Stimulated activated CD8-positive, alpha-beta memory T cell treated with anti-CD3 and anti-CD28 coated beads, Interleukin-2, amount 100 ng/mL, for 1 hour (primary cell): ENCODE results near the gene ZPBP2.
"Not testable (repeated sequence)": the region's sequence is repeated elsewhere in the genome, so short reads cannot be mapped to it uniquely, and the experiment has no call there.

Experiments used
- DNase-seq, 2 donors: peaks; one replicate each; pipeline ENCODE4 v3.0.0-alpha.2; 2020; ENCODE audit warnings: low read depth in 2 of 2

ZPBP2 gene, protein sequence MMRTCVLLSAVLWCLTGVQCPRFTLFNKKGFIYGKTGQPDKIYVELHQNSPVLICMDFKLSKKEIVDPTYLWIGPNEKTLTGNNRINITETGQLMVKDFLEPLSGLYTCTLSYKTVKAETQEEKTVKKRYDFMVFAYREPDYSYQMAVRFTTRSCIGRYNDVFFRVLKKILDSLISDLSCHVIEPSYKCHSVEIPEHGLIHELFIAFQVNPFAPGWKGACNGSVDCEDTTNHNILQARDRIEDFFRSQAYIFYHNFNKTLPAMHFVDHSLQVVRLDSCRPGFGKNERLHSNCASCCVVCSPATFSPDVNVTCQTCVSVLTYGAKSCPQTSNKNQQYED

DNA sequence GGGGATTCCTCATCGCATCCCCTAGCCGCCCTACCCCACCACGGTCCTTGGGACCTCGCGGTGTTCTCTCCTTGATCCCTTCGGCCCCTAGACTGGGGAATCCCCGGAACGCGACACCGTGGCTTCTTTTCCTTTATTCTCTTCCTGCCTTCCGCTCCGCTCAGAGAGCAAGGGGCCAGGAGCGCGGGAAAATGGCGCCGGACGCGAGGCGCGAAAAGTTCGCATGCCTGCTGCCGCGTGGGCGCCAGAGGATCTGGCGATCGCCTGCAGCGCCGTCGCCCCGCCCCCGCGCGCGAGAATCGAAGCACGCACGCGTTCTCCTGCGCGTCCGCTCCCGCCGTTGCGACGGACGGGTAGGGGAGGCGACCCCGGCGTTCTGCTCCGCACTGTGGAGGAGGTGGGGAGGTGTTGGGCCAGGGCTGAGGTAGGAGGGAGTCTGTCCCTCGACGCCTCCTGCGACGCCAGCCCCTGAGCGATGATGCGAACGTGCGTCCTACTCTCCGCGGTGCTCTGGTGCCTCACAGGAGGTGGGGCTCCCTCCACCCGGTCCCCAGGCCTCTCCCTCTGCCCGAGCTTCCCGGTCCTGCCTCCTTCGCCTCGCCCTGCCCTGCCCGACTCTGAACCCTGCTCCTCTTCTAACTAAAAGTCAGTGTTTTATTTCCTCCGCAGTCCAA lies at the start of gene ZPBP2:
ZPBP2 (plus strand) TSS at position 323 of the 674 bp plus-strand sequence; CDS start at position 476, 153 bp downstream.
- no peak for DNase-seq

DNA sequence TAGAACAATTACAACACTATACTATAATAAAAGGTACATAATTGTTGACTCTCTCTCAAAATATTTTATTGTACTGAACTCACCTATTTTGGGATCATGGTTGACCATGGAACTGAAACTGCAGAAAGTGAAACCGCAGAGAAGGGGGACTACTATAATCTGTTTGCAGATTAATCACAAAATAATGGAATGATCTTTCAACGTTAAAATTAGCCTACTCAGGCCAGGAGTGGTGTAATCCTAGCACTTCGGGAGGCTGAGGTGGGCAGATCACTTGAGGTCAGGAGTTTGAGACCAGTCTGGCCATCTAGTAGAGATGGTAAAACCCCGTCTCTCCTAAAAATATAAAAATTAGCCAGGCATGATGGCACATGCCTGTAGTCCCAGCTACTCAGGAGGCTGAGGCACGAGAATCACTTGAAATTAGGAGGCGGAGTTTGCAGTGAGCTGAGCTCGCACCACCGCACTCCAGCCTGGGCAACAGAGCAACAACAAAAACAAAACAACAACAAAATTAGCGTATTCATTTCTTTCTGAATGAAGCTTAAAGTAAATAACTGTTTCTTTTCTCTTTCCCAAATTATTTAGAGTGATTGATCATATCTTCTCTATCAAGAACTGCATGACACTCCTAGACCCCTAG lies 49.5 kb upstream of the ZPBP2 start:
- DNase-seq: no peak

DNA sequence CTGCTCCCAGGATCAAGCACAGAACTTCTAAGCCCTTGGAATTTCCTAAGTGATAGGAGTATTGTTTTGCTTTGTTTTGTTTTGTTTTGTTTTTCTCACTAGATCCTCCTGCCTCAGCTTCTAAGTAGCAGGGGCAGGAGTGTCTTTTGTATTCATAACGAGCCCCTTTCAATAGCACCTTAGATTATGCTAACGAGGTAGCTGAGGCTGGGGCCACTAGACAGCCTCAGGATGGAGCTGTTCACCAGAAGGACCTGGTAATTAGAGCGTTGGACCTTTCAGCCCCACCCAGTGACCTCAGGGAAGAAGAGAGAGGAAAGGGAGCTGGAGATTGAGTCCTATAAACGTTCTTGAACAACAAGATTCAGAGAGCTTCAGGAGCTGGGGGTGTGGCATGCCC lies 47.5 kb upstream of the ZPBP2 start:
- DNase-seq: no peak

DNA sequence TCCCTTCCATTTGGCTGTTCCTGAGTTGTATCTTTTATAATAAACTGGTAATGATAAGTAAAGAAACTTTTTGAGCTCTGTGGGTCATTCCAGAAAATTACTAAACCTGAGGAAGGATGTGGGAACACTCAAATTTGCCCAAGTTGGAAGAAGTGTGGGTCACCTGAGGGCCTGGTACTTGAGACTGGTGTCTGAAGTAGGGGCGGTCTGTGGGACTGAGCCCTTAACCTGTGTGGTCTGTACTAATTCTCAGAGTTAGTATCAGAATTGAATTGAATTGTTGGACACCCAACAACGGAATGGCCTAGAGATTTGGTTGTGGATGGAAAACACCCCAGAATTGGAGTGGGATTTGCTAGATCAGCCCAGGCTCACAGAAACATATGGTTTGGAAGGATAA lies 47.0 kb upstream of the ZPBP2 start:
- no peak for DNase-seq

DNA sequence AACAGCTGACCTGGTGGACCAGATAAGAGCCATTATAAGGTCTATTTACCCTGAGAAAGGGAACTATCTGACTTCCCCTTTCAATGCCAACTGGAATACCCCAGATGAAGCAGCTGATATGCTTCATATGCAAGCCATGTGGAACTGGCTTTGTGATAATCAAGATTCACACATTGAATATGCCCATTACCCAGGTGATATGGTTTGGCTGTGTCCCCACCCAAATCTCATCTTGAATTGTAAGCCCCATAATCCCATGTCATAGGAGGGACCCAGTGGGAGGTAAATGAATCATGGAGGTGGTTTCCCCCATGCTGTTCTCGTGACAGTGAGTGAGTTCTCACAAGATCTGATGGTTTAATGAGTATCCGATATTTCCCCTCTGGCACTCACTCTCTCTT lies 46.0 kb upstream of the ZPBP2 start:
- no peak for DNase-seq

DNA sequence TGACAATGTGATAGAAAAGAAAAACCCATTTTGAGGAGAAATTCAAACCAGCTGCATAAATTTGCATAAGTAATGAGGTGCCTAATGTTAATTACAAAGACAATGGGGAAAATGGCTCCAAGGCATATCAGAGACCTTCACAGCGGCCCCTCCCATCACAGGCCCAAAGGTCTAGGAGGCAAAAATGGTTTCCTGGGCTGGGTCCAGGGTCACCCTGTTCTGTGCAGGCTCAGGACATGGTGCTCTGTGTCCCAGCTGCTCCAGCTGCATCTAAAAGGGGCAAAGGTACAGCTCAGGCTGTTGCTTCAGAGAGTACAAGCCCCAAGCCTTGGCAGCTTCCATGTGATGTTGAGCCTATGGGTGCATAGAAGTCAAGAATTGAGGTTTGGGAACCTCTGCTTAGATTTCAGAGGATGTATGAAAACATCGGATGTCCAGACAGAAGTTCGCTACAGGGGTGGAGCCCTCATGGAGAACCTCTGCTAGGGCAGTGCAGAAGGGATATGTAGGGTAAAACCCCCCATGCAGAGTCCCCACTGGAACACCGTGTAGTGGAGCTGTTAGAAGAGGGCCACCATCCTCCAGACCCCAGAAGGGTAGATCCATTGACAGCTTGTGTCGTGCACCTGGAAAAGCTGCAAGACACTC lies 44.5 kb upstream of the ZPBP2 start:
- no peak for DNase-seq

DNA sequence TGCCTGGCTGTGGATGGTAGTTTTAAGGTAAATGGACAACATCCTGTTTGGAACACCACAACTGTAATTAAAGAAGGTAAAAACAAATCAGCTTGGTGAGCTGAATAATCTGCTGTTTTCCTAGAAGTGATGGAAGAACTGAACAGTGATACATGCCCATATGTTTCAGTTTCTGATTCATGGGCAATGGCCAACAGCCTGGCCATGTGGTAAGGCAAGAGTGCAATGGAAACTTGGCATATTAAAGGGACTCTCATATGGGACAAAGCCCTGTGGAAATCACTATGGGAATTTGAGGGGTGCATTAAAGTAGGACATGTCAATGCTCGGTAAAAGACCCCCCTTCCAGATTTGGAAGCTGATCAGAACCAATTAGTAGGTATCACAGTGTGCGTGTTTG lies 41.7 kb upstream of the ZPBP2 start:
- DNase-seq: no peak

DNA sequence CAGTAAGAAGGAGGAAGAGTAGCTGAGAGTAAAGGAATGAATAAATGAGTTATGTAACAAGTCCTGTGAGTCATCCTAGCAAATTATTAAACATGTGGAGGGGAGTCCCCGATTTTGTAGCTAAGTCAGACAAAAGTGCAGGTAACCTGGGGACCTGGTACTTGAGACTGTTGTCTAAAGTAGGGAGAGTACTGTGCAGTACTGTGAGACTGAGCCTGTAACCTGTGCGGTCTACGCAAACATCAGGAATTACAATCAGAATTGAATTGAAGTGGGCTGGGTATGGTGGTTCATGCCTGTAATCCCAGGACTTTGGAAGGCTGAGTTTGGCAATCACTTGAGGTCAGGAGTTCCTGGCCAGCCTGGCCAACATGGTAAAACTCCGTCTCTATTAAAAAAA lies 39.6 kb upstream of the ZPBP2 start:
- DNase-seq: no peak

DNA sequence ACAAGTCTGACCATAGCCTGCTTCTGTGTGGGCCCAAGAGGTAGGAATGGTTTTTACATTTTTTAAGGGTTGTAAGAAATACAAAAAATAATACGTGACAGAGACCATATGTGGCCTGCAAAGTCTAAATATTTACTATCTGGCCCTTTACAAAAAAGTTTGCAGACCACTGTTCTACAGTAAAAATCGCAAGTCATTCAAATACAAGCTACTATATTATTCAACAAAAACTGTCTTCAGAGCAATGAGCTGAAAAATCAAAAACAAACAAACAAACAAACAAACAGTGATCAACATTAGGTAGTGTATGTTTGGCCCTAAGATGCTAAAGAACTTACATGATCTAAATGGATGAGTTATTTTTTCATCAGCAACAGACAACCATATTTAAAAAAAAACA lies 36.4 kb upstream of the ZPBP2 start:
- DNase-seq: no peak

DNA sequence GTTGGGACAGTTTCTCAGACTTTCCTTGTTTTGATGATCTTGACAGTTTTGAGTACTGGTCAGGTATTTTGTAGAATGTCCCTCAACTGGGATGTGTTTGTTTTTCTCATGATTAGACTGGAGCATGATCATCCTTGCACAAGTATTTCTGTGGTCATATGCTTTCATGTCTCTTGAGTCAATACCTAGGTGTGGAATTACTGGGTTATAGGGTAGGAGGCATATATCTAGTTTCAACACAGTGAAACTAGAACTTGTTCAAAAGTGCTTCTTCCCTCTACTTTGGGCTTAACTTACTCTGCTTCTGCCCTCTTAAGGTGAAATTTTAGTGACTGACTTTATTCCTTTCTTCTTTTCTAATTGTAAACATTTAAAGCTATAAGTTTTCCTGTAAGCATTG lies 34.0 kb upstream of the ZPBP2 start:
- DNase-seq: no peak

DNA sequence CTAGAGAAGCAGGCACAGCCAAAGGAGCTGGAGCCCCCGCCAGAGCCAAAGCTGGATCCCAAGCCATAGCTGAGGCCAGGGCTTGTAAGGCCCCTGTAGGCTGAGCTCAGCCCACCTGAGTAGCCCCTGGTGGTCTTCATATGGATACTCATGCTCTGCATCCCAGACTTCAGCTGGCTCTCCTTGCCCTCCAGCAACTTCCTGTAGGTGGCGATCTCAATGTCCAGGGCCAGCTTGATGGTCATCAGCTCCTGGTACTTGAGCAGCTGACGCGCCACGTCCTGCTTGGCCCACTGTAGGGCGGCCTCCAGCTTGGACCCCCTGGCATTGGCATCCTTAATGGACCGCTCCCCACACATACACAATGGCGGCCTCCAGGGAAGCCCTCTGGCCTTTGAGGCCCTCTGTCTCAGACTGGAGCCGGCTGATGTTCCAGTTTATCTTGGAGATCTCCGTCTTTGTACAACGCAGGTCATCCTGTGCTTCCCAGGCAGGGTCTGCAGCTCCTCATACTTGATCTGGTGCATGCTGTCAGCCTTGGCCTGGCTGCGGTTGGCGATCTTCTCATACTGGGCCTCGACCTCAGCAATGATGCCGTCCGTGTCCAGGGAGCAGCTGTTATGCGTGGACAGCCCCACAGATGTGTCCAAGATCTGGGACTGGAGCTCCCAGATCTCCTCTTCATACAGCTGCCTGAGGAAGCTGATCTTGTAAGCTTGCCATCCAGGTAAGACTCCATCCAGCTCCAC lies 32.8 kb upstream of the ZPBP2 start:
- no peak for DNase-seq

DNA sequence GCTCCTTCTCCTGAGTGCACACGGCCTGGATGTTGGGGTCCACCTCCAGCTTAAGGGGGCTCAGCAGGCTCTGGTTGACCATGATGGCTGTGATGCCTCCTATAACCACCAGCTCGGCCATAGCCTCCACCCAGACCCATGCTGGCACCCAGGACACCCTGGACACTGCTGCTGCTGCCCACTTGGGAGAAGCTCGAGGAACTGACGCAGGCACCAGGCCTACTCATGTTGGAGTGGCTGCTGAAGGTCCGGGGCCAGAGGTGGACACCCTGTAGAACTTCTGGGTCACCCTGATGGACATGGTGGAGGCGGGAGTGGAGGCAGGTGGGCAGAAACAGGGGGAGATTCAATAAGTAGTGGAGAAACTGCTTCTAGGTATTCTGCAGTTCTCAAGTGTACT lies 31.9 kb upstream of the ZPBP2 start:
- DNase-seq: no peak

DNA sequence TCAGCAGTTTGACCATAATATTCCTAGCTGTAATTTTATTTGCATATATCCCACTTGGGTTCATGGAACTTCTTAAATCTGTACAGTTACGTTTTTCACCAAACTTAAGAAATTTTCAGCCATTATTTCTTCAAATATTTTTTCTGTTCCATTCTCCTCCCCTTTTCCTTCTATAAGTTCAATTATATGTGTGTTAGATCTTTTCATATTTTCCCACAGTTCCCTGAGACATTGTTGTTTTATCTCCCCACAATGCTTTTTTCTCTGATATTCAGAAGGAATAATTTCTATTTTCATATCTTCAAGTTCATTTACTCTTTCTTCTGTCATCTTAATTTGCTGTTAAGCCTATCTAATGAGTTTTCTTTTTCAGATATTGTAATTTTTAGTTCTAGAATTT lies 29.9 kb upstream of the ZPBP2 start:
- DNase-seq: no peak

DNA sequence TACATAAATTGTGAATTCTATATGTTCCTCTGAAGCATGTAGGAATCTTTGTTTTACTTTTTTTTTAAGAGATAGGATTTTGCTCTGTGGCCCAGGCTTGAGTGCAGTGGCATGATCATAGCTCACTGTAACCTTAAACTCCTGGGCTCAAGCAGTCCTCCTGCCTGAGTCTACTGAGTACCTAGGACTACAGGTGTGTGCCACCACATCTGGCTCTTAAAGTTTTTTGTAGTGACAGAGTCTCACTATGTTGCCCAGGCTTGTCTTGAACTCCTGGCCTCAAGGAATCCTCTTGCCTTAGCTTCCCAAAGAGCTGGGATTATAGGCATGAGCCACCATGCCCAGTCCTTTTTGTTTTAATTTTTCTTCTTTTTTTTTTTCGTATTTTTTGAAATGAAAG lies 29.2 kb upstream of the ZPBP2 start:
- no peak for DNase-seq

DNA sequence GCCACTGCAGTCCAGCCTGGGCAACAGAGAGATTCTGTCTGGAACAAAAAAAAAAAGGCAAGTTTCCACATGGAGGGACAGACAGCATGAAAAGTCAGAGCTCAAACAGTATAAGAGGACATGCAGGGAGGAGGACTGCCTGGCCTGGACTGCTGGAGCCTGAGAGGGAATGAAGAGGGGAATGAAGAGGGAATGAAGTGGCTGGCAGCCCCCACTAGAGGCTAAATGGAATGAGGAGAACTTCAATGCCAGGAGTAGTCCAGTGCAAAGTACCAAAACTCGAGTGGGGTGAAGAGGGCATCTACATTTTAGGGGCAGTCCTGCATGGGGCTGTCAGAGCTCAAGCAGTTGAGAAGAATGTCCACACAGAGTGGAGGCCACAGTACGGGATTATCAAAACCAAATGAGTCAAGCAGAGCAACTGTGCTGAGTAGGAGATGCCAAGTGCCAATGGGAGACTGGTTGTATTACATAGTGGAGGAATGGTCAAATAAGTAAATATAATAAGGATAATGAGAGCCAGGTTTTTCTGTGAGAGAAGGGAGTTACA lies 26.8 kb upstream of the ZPBP2 start:
- DNase-seq: no peak

DNA sequence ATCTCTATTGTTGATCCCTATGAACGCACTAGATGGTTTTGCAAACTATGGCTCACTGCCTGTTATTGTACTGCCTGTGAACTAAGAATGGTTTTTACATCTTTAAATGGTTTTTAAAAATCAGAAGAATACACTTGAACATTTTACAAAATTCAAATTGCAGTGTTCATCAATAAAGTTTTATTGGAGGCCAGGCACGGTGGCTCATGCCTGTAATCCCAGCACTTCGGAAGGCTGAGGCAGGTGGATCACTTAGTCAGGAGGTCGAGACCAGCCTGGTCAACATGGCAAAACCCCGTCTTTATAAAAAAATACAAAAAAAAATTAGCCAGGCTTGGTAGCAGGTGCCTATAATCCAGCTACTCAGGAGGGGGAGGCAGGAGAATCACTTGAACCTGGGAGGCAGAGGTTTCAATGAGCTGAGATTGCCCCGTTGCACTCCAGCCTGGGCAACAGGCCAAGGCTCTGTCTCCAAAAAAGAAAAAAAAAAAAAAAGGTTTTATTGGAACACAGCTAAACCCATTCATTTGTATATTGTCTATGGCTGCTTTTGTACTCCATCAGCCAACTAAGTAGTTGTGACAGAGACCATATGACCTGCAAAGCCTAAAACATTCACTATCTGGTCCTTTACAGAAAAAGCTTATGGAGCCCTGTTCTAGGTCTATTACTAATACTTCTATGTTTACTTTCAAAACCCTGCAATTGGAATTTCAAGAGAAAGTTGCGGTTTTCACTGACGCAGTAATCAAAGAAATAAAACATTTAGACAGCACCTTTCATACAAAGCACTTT lies 22.8 kb upstream of the ZPBP2 start:
- DNase-seq: no peak

DNA sequence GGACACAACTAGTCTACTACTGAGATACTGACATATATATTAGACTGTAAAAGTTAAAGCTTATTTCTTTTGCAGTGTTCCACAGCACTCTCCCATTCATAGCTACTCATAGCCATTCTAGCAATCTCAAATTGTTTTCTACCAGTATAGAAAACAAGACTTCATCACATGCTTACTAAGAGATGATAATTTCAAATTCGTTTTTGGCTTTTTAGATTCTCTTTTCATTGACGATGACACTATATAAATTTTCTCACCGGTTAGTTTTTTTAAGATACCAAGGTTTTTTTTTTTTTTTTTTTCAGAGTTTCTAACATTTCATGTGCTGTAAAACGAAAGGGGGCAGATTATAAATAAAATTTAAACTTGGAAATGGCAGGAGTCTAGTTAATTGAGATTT lies 21.8 kb upstream of the ZPBP2 start:
- DNase-seq: no peak

DNA sequence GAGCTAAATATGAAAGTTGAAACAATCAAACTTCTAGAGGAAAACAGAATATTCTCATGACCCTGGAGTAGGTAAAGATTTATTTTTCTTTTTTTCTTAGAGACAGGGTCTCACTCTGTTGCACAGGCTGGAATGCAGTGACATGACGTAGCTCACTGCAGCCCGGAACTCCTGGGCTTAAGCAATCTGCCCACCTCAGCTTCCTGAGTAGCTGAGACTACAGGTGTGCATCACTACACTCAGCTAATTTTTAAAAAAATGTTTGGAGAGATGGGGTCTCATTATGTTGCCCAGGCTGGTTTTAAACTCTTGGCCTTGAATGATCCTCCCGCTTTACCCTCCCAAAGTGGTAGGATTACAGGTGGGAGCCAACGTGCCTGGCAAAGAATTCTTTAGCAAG lies 19.4 kb upstream of the ZPBP2 start:
- no peak for DNase-seq

DNA sequence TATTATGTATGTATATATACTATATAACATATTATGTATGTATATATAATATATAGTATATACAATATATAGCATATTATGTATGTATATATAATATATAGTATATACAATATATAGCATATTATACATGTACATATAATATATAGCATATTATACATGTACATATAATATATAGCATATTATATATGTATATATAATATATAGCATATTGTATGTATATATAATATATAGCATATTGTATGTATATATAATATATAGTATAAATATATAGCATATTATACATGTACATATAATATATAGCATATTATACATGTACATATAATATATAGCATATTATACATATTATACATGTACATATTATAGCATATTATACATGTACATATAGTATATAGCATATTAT lies 17.8 kb upstream of the ZPBP2 start:
- not testable (repeated sequence) for DNase-seq

DNA sequence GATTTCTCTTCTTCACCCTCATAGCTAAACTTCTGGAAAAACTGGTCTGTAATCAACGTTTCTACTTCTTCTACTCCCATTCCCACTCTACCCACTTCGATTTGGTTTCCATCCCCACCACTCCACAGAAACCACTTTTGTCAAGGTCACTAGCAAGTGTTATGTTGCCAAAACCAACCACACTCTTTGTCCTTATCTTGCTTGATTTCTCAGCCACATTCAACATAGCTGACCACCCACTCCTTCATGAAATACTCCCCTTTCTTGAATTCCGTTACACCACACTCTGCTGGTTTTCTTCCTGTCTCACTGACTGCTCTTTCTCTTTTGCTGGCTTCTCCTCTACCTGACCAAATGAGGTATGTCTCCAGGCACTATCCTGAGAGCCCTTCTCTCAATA lies 15.8 kb upstream of the ZPBP2 start:
- no peak for DNase-seq

DNA sequence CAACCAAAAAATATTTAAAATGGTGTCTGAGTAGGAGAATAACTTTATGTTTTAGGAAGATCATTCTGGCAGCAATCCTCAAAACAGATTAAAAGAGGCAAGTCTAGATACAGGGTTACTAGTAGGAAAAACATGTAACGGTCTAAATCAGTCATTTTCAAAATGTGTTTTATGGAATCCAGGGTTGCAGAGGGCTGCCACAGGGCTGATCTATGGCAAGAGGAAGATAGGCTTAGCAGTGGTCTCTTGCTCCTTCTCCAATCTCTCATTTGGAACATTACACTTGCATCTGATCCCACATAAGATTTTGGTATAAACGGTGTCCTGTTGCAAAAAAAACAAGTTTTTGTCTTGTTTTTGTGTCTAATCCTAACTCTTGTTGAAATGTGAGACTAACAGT lies 13.1 kb upstream of the ZPBP2 start:
- no peak for DNase-seq
